SHP77 (cell line): ENCODE data around the gene TET1.
A peak's percentile ranks its signal among the peaks of the same experiment; 100 is the strongest.
"Not testable (repeated sequence)": the region's sequence is repeated elsewhere in the genome, so short reads cannot be mapped to it uniquely, and the experiment has no call there.

Experiments
- DNase-seq, 2 experiments: peaks; one replicate each; lab custom pipeline; 2025; lab: John Stamatoyannopoulos, UW

Gene TET1

GRCh38 chr10:68564712-68565111 is 4.6 kb downstream of the TET1 start:
- no peak for DNase-seq

- DNase-seq: no peak
Measured at GRCh38 chr10:68565658-68566057, 5.5 kb downstream of the TET1 start.

- no peak for DNase-seq
Measured at GRCh38 chr10:68566351-68566750, 6.2 kb downstream of the TET1 start.

GRCh38 chr10:68566955-68567354 is 6.8 kb downstream of the TET1 start:
- DNase-seq: no peak

GRCh38 chr10:68572151-68572550 is 12.0 kb downstream of the TET1 start:
- no peak for DNase-seq

GRCh38 chr10:68574051-68574450 is 13.9 kb downstream of the TET1 start:
- DNase-seq: no peak

- no peak for DNase-seq
Measured at GRCh38 chr10:68576118-68576517, 16.0 kb downstream of the TET1 start.

- DNase-seq: no peak
Measured at GRCh38 chr10:68578974-68579373, 18.8 kb downstream of the TET1 start.

- not testable (repeated sequence) for DNase-seq
Measured at GRCh38 chr10:68584187-68584586, 24.1 kb downstream of the TET1 start.

GRCh38 chr10:68586606-68587305 is 26.6 kb downstream of the TET1 start:
- DNase-seq: no peak

- no peak for DNase-seq
Measured at GRCh38 chr10:68594405-68594804, 34.3 kb downstream of the TET1 start.

GRCh38 chr10:68595513-68595912 is 35.4 kb downstream of the TET1 start:
- no peak for DNase-seq

- no peak for DNase-seq
Measured at GRCh38 chr10:68597407-68597806, 37.3 kb downstream of the TET1 start.

GRCh38 chr10:68598978-68599770 is 39.0 kb downstream of the TET1 start:
- DNase-seq: peak; percentile 49 to 60

- no peak for DNase-seq
Measured at GRCh38 chr10:68599771-68600040, 39.6 kb downstream of the TET1 start.

- peak; percentile 63 to 69 for DNase-seq
Measured at GRCh38 chr10:68600041-68600778, 40.1 kb downstream of the TET1 start.

GRCh38 chr10:68601501-68602265 is 41.5 kb downstream of the TET1 start:
- DNase-seq: no peak

GRCh38 chr10:68602434-68602833 is 42.3 kb downstream of the TET1 start:
- no peak for DNase-seq

- no peak for DNase-seq
Measured at GRCh38 chr10:68603766-68604165, 43.6 kb downstream of the TET1 start.

- no peak for DNase-seq
Measured at GRCh38 chr10:68604441-68604840, 44.3 kb downstream of the TET1 start.

- no peak for DNase-seq
Measured at GRCh38 chr10:68606918-68607317, 46.8 kb downstream of the TET1 start.

GRCh38 chr10:68610023-68610422 is 49.9 kb downstream of the TET1 start:
- not testable (repeated sequence) for DNase-seq
